GM23338 (cell line): ENCODE results near the gene PRKX. TPM values are rescaled to one million over a fixed set of nuclear protein-coding genes. Genes with fewer than 3 reads are reported as not detected.
A peak's percentile ranks its signal among the peaks of the same experiment; 100 is the strongest.

Experiments
- ATAC-seq: fragments of 200-7000 bp; cut with Tn5 transposase; 3 replicates; pipeline ENCODE4 v1.9.1; 2020
- DNase-seq: peaks from one replicate; pipeline ENCODE4 v3.0.0-alpha.2; 2015; ENCODE audit warnings: low spot score
- H2AFZ ChIP-seq: fragments of 200-600 bp; sonication (generic); 2 replicates; pipeline ENCODE4 v1.8.0; 2016; ENCODE audit warnings: antibody characterized with exemption, mild to moderate bottlenecking, moderate library complexity
- H3F3A ChIP-seq: fragments of 200-600 bp; sonication (generic); replicated peaks from 2 replicates; pipeline ENCODE4 v1.8.0; 2017; ENCODE audit warnings: antibody characterized with exemption, mixed run types, low read depth
- H3K27ac ChIP-seq: fragments of 200-600 bp; sonication (generic); 2 replicates; pipeline ENCODE4 v1.6.1; 2016; ENCODE audit warnings: low read depth
- H3K27me3 ChIP-seq: fragments of 200-600 bp; sonication (generic); 2 replicates; pipeline ENCODE4 v1.8.0; 2016; ENCODE audit warnings: mild to moderate bottlenecking, mixed run types, moderate library complexity; ENCODE audit not compliant: insufficient read depth
- H3K36me3 ChIP-seq: fragments of 200-600 bp; sonication (generic); 2 replicates; pipeline ENCODE4 v1.8.0; 2016; ENCODE audit warnings: mild to moderate bottlenecking; ENCODE audit not compliant: insufficient read depth
- H3K4me1 ChIP-seq: fragments of 200-600 bp; sonication (generic); 2 replicates; pipeline ENCODE4 v1.8.0; 2016; ENCODE audit warnings: mild to moderate bottlenecking, moderate library complexity; ENCODE audit not compliant: insufficient read depth
- H3K4me2 ChIP-seq: fragments of 200-600 bp; sonication (generic); 2 replicates; pipeline ENCODE4 v1.7.1; 2017; ENCODE audit warnings: mixed run types
- H3K4me3 ChIP-seq: fragments of 200-600 bp; sonication (generic); 2 replicates; pipeline ENCODE4 v1.6.1; 2016; ENCODE audit warnings: mixed run types
- H3K79me2 ChIP-seq: fragments of 200-600 bp; sonication (generic); replicated peaks from 2 replicates; pipeline ENCODE4 v1.8.0; 2017; ENCODE audit warnings: mild to moderate bottlenecking; ENCODE audit not compliant: insufficient read depth
- H3K9me2 ChIP-seq: fragments of 200-600 bp; sonication (generic); 2 replicates; pipeline ENCODE4 v1.8.0; 2017; ENCODE audit not compliant: insufficient read depth
- H4K20me1 ChIP-seq: fragments of 200-600 bp; sonication (generic); replicated peaks from 2 replicates; pipeline ENCODE4 v1.8.0; 2017; ENCODE audit warnings: mild to moderate bottlenecking; ENCODE audit not compliant: insufficient read depth
- H3K27ac Mint-ChIP-seq: 2 replicates; pipeline ENCODE4 v1.8.0; 2020; ENCODE audit warnings: inconsistent platforms, mild to moderate bottlenecking, moderate library complexity, mixed read lengths
- H3K27me3 Mint-ChIP-seq: 3 replicates; pipeline ENCODE4 v1.8.0; 2022; ENCODE audit warnings: low read depth, mild to moderate bottlenecking, moderate library complexity, mixed read lengths, inconsistent platforms; ENCODE audit not compliant: insufficient read depth, poor library complexity
- H3K36me3 Mint-ChIP-seq: 3 replicates; pipeline ENCODE4 v1.8.0; 2021; ENCODE audit warnings: low read depth, mild to moderate bottlenecking, inconsistent platforms, moderate library complexity, mixed read lengths
- H3K4me1 Mint-ChIP-seq: 3 replicates; pipeline ENCODE4 v1.8.0; 2020; ENCODE audit warnings: mild to moderate bottlenecking, inconsistent platforms, mixed read lengths
- H3K4me3 Mint-ChIP-seq: 3 replicates; pipeline ENCODE4 v1.8.0; 2021; ENCODE audit warnings: moderate library complexity, mild to moderate bottlenecking, inconsistent platforms, mixed read lengths
- H3K9me3 Mint-ChIP-seq: 3 replicates; pipeline ENCODE4 v1.8.0; 2020; ENCODE audit warnings: moderate library complexity, mild to moderate bottlenecking, inconsistent platforms, mixed read lengths
- CREB1 ChIP-seq: fragments of 250-450 bp; sonication (Bioruptor Pico); IDR thresholded peaks from 2 replicates; pipeline ENCODE4 v1.5.0; 2020; ENCODE audit warnings: low read depth, mild to moderate bottlenecking, moderate library complexity
- CTCF ChIP-seq, 2 experiments: fragments of 200-600 bp in 1 of 2; sonication (generic) in 1 of 2; conservative IDR thresholded peaks; 2 replicates each; pipeline versions ENCODE4 v1.5.1 to v1.6.1; 2016 to 2017; ENCODE audit warnings: antibody characterized with exemption in 2 of 2, low read depth in 2 of 2, mild to moderate bottlenecking in 2 of 2, moderate library complexity in 1 of 2
- ETS1 ChIP-seq: IDR thresholded peaks from 2 replicates; pipeline ENCODE4 v1.6.1; 2016; ENCODE audit warnings: antibody characterized with exemption
- EZH2 ChIP-seq: fragments of 200-600 bp; sonication (generic); IDR thresholded peaks from one replicate; pipeline ENCODE4 v1.8.0; 2017; ENCODE audit warnings: antibody characterized with exemption, mild to moderate bottlenecking, low read depth; ENCODE audit not compliant: unreplicated experiment
- JUNB ChIP-seq: IDR thresholded peaks from one replicate; pipeline ENCODE4 v1.6.1; 2016; ENCODE audit warnings: antibody characterized with exemption; ENCODE audit not compliant: unreplicated experiment
- POLR2AphosphoS5 ChIP-seq: IDR thresholded peaks from 2 replicates; pipeline ENCODE4 v1.6.1; 2016; ENCODE audit warnings: antibody characterized with exemption, low read depth
- REST ChIP-seq: IDR thresholded peaks from one replicate; pipeline ENCODE4 v1.6.1; 2018; ENCODE audit warnings: antibody characterized with exemption; ENCODE audit not compliant: unreplicated experiment
- ZNF114 ChIP-seq: fragments of 250-450 bp; sonication (Bioruptor Pico); IDR thresholded peaks from 2 replicates; pipeline ENCODE4 v1.5.0; 2020; ENCODE audit warnings: mild to moderate bottlenecking, moderate library complexity
- polyA plus RNA-seq: library from polyadenylated mRNA; unstranded; fragments of >200 nt; fragmentation: Nextera tagmentation; extraction: Ambion mirVana; gene quantifications from 2 replicates; pipeline ENCODE4 v1.2.1, GENCODE V29; 2016
- total RNA-seq: library from RNA; depleted of rRNA; stranded (reverse); fragments of >200 nt; shearing (Covaris generic); gene quantifications from 2 replicates; pipeline ENCODE4 v1.2.3, GENCODE V29; 2014

PRKX gene
- total and polyA plus RNA-seq, 2 experiments from 2014 or later: 12.9 to 43.5 TPM

- Histone ChIP-seq H3K4me2 (no peak overlapping the region), H3K27ac (no peak overlapping the region), H3K4me3 (no peak overlapping the region), H3K4me1 (no peaks in the 10 kb centered on the region), H3K36me3 (peaks cover 7% of the 10 kb centered on the region; the same call in 1 of the 2 replicates), H3F3A (no peaks in the 10 kb centered on the region), H4K20me1 (no peaks in the 10 kb centered on the region), H2AFZ (no peak overlapping the region), H3K9me2 (no peaks in the 10 kb centered on the region), H3K27me3 (no peaks in the 10 kb centered on the region), H3K79me2 (no peaks in the 10 kb centered on the region)
- no peak for ATAC-seq
- TF ChIP-seq ETS1: no peak
- TF ChIP-seq REST: no peak
- no peak for TF ChIP-seq JUNB
- no peak for TF ChIP-seq CREB1 (CRISPR knock-in tag)
- TF ChIP-seq POLR2AphosphoS5: no peak
- TF ChIP-seq CTCF (conservative IDR thresholded peaks at IDR 0.05; ENCODE audit: low read depth in 2 of 2): peak in 1 of 2 experiments; percentile 56; a peak in 3 of 4 replicates
- DNase-seq: peak; percentile 12
- H3K4me1 Mint-ChIP-seq: no peaks in the 10 kb centered on the region
- H3K27me3 Mint-ChIP-seq: no peaks in the 10 kb centered on the region
- peaks cover 2% of the 10 kb centered on the region; the same call in 2 of the 3 replicates for H3K9me3 Mint-ChIP-seq
- H3K27ac Mint-ChIP-seq: no peak overlapping the region
- H3K36me3 Mint-ChIP-seq: peaks cover 24% of the 10 kb centered on the region
- H3K4me3 Mint-ChIP-seq: no peak overlapping the region
These were observed 62.2 kb downstream of the PRKX start for GRCh38 chrX:3651277-3651676.

- Histone ChIP-seq H3K4me3 (no peak overlapping the region), H3F3A (no peaks in the 10 kb centered on the region), H2AFZ (no peak overlapping the region), H3K27ac (no peak overlapping the region), H3K27me3 (no peaks in the 10 kb centered on the region), H3K4me1 (no peaks in the 10 kb centered on the region), H3K4me2 (no peak overlapping the region), H3K79me2 (no peaks in the 10 kb centered on the region), H3K9me2 (no peaks in the 10 kb centered on the region), H4K20me1 (no peaks in the 10 kb centered on the region), H3K36me3 (peaks cover 7% of the 10 kb centered on the region; the same call in 1 of the 2 replicates)
- Mint-ChIP-seq H3K27ac (no peak overlapping the region), H3K27me3 (no peaks in the 10 kb centered on the region), H3K4me3 (no peak overlapping the region), H3K4me1 (no peaks in the 10 kb centered on the region), H3K36me3 (peaks cover 41% of the 10 kb centered on the region), H3K9me3 (no peaks in the 10 kb centered on the region; the same call in 2 of the 3 replicates)
- no peak for ATAC-seq
- no peak for DNase-seq
- TF ChIP-seq EZH2: no peak
- no peak for TF ChIP-seq ZNF114 (CRISPR knock-in tag)
- no peak for TF ChIP-seq JUNB
- TF ChIP-seq CREB1 (CRISPR knock-in tag): no peak
- no peak for TF ChIP-seq ETS1
These were observed 65.4 kb downstream of the PRKX start for GRCh38 chrX:3648084-3648483.
